SJCRH30 (cell line): ENCODE measurements around the gene SPOCK3. TPM values are rescaled to one million over a fixed set of nuclear protein-coding genes. Genes with fewer than 3 reads are reported as not detected.
"Not testable (repeated sequence)": the region's sequence is repeated elsewhere in the genome, so short reads cannot be mapped to it uniquely, and the experiment has no call there.

Source experiments
- DNase-seq, 2 experiments: peaks; one replicate each; pipeline ENCODE4 v3.0.0-alpha.2; 2015 to 2020
- H3K27ac ChIP-seq: fragments of 250-450 bp; sonication (Bioruptor Pico); 2 replicates; pipeline ENCODE4 v1.5.1; 2020; ENCODE audit warnings: mild to moderate bottlenecking, moderate library complexity
- H3K27me3 ChIP-seq: fragments of 250-450 bp; sonication (Bioruptor Pico); 2 replicates; pipeline ENCODE4 v1.5.1; 2020; ENCODE audit warnings: mild to moderate bottlenecking, moderate library complexity
- H3K36me3 ChIP-seq: fragments of 250-450 bp; sonication (Bioruptor Pico); 2 replicates; pipeline ENCODE4 v1.5.1; 2020; ENCODE audit warnings: mild to moderate bottlenecking, moderate library complexity
- H3K4me1 ChIP-seq: fragments of 250-450 bp; sonication (Bioruptor Pico); 2 replicates; pipeline ENCODE4 v1.5.1; 2020; ENCODE audit warnings: mild to moderate bottlenecking, moderate library complexity
- H3K4me3 ChIP-seq: fragments of 250-450 bp; sonication (Bioruptor Pico); 2 replicates; pipeline ENCODE4 v1.5.1; 2020; ENCODE audit warnings: mild to moderate bottlenecking, moderate library complexity
- H3K9me3 ChIP-seq: fragments of 250-450 bp; sonication (Bioruptor Pico); replicated peaks from 2 replicates; pipeline ENCODE4 v1.5.1; 2020; ENCODE audit warnings: mild to moderate bottlenecking, moderate library complexity
- total RNA-seq: library from RNA; depleted of rRNA; stranded (reverse); fragments of >200 nt; shearing (Covaris generic); gene quantifications from 2 replicates; pipeline ENCODE4 v1.2.3, GENCODE V29; 2014

Gene SPOCK3
- total RNA-seq, 1 experiment from 2014 or later = 91.6 TPM

- no peaks in the 10 kb centered on the region for H3K9me3 ChIP-seq
- H3K4me1 ChIP-seq = no peaks in the 10 kb centered on the region
- H3K36me3 ChIP-seq = no peaks in the 10 kb centered on the region
- H3K27ac ChIP-seq = no peak overlapping the region
- H3K27me3 ChIP-seq = no peaks in the 10 kb centered on the region
- H3K4me3 ChIP-seq = no peak overlapping the region
- no peak for DNase-seq
Measured at GRCh38 chr4:166823126-166823525, 411.2 kb downstream of the SPOCK3 start.

GRCh38 chr4:166822386-166822785 is 411.9 kb downstream of the SPOCK3 start:
- Histone ChIP-seq H3K36me3 (no peaks in the 10 kb centered on the region), H3K27me3 (no peaks in the 10 kb centered on the region), H3K4me3 (no peak overlapping the region), H3K9me3 (no peaks in the 10 kb centered on the region), H3K4me1 (no peaks in the 10 kb centered on the region), H3K27ac (no peak overlapping the region)
- no peak for DNase-seq

- no peaks in the 10 kb centered on the region for H3K27me3 ChIP-seq
- peak in 1 of 2 experiments; percentile 29 for DNase-seq
Measured at GRCh38 chr4:166816890-166817289, 417.4 kb downstream of the SPOCK3 start.

GRCh38 chr4:166808380-166808779 is 425.9 kb downstream of the SPOCK3 start:
- DNase-seq = no peak
- H3K27ac ChIP-seq = no peak overlapping the region
- no peak overlapping the region for H3K4me3 ChIP-seq
- no peaks in the 10 kb centered on the region for H3K4me1 ChIP-seq
- no peaks in the 10 kb centered on the region for H3K27me3 ChIP-seq
- no peaks in the 10 kb centered on the region for H3K9me3 ChIP-seq
- H3K36me3 ChIP-seq = no peaks in the 10 kb centered on the region

More at GRCh38 chr4:166816890-166817289, 417.4 kb downstream of the SPOCK3 start:
- no peaks in the 10 kb centered on the region for H3K4me1 ChIP-seq
- H3K27ac ChIP-seq = no peak overlapping the region
- H3K4me3 ChIP-seq = no peak overlapping the region
- no peaks in the 10 kb centered on the region for H3K9me3 ChIP-seq
- no peaks in the 10 kb centered on the region for H3K36me3 ChIP-seq

GRCh38 chr4:166802346-166802745 is 431.9 kb downstream of the SPOCK3 start:
- DNase-seq = no peak
- no peaks in the 10 kb centered on the region for H3K27me3 ChIP-seq
- H3K27ac ChIP-seq = no peak overlapping the region
- H3K4me3 ChIP-seq = no peak overlapping the region
- H3K36me3 ChIP-seq = no peaks in the 10 kb centered on the region
- no peaks in the 10 kb centered on the region for H3K4me1 ChIP-seq
- H3K9me3 ChIP-seq = no peaks in the 10 kb centered on the region

- Histone ChIP-seq H3K4me1 (no peaks in the 10 kb centered on the region), H3K4me3 (no peak overlapping the region), H3K27me3 (no peaks in the 10 kb centered on the region), H3K27ac (no peak overlapping the region), H3K9me3 (no peaks in the 10 kb centered on the region), H3K36me3 (no peaks in the 10 kb centered on the region)
- DNase-seq = no peak
Measured at GRCh38 chr4:166798126-166798525, 436.2 kb downstream of the SPOCK3 start.

- Histone ChIP-seq H3K27me3 (no peaks in the 10 kb centered on the region), H3K36me3 (no peaks in the 10 kb centered on the region), H3K27ac (no peak overlapping the region), H3K4me1 (no peaks in the 10 kb centered on the region), H3K9me3 (no peaks in the 10 kb centered on the region), H3K4me3 (no peak overlapping the region)
- DNase-seq = no peak
Measured at GRCh38 chr4:166777760-166778159, 456.5 kb downstream of the SPOCK3 start.

GRCh38 chr4:166763018-166763417 is 471.3 kb downstream of the SPOCK3 start:
- Histone ChIP-seq H3K27me3 (no peaks in the 10 kb centered on the region), H3K27ac (no peak overlapping the region), H3K36me3 (no peaks in the 10 kb centered on the region), H3K4me3 (no peak overlapping the region), H3K4me1 (no peaks in the 10 kb centered on the region), H3K9me3 (peaks cover 3% of the 10 kb centered on the region; the same call in 1 of the 2 replicates)
- DNase-seq = no peak

GRCh38 chr4:166741742-166742141 is 492.6 kb downstream of the SPOCK3 start:
- H3K9me3 ChIP-seq = no peaks in the 10 kb centered on the region
- no peak for DNase-seq
- no peaks in the 10 kb centered on the region for H3K36me3 ChIP-seq
- H3K4me1 ChIP-seq = no peaks in the 10 kb centered on the region
- no peak overlapping the region for H3K4me3 ChIP-seq
- H3K27ac ChIP-seq = no peak overlapping the region
- H3K27me3 ChIP-seq = no peaks in the 10 kb centered on the region

GRCh38 chr4:166739215-166739614 is 495.1 kb downstream of the SPOCK3 start:
- not testable (repeated sequence) for H3K4me1 ChIP-seq, H3K4me3 ChIP-seq, H3K27ac ChIP-seq, H3K9me3 ChIP-seq, H3K36me3 ChIP-seq, DNase-seq, H3K27me3 ChIP-seq

- Histone ChIP-seq H3K4me1 (no peaks in the 10 kb centered on the region), H3K27ac (no peak overlapping the region), H3K36me3 (no peaks in the 10 kb centered on the region), H3K9me3 (no peaks in the 10 kb centered on the region), H3K4me3 (no peak overlapping the region), H3K27me3 (no peaks in the 10 kb centered on the region)
- no peak for DNase-seq
Measured at GRCh38 chr4:166737430-166737829, 496.9 kb downstream of the SPOCK3 start.

- no peak overlapping the region for H3K27ac ChIP-seq
- H3K4me1 ChIP-seq = no peaks in the 10 kb centered on the region
- no peaks in the 10 kb centered on the region for H3K36me3 ChIP-seq
- H3K9me3 ChIP-seq = no peaks in the 10 kb centered on the region
- no peak overlapping the region for H3K4me3 ChIP-seq
- H3K27me3 ChIP-seq = no peaks in the 10 kb centered on the region
- DNase-seq = no peak
Measured at GRCh38 chr4:166735553-166735952, 498.7 kb downstream of the SPOCK3 start.

GRCh38 chr4:166734797-166735196 is 499.5 kb downstream of the SPOCK3 start:
- Histone ChIP-seq H3K4me1 (no peaks in the 10 kb centered on the region), H3K27me3 (no peaks in the 10 kb centered on the region), H3K4me3 (no peak overlapping the region), H3K36me3 (no peaks in the 10 kb centered on the region), H3K27ac (no peak overlapping the region), H3K9me3 (no peaks in the 10 kb centered on the region)
- no peak for DNase-seq

GRCh38 chr4:166733686-166734085 is 500.6 kb downstream of the SPOCK3 start:
- Histone ChIP-seq H3K9me3 (no peaks in the 10 kb centered on the region), H3K4me1 (no peaks in the 10 kb centered on the region), H3K27me3 (no peaks in the 10 kb centered on the region), H3K4me3 (no peak overlapping the region), H3K27ac (no peak overlapping the region), H3K36me3 (no peaks in the 10 kb centered on the region)
- DNase-seq = no peak

GRCh38 chr4:166726832-166727231 is 507.5 kb downstream of the SPOCK3 start:
- Histone ChIP-seq H3K4me1 (no peaks in the 10 kb centered on the region), H3K27me3 (no peaks in the 10 kb centered on the region), H3K36me3 (no peaks in the 10 kb centered on the region), H3K27ac (no peak overlapping the region), H3K9me3 (no peaks in the 10 kb centered on the region), H3K4me3 (no peak overlapping the region)
- no peak for DNase-seq

- no peak overlapping the region for H3K4me3 ChIP-seq
- H3K36me3 ChIP-seq = no peaks in the 10 kb centered on the region
- no peaks in the 10 kb centered on the region for H3K27me3 ChIP-seq
- no peaks in the 10 kb centered on the region for H3K9me3 ChIP-seq
- no peaks in the 10 kb centered on the region for H3K4me1 ChIP-seq
- no peak overlapping the region for H3K27ac ChIP-seq
- DNase-seq = no peak
Measured at GRCh38 chr4:166724369-166724768, 509.9 kb downstream of the SPOCK3 start.
